Natural killer cell (primary cell): ENCODE measurements around the gene VASP. TPM values are rescaled to one million over a fixed set of nuclear protein-coding genes. Genes with fewer than 3 reads are reported as not detected.

Experiments used
- ATAC-seq, 3 donors: fragments of 150-1000 bp in 2 of 3; fragments of 200-7000 bp in 1 of 3; cut with Tn5 transposase; 1 replicate in 1 of 3; 2 replicates in 2 of 3; pipeline ENCODE4 v1.10.0; 2021; ENCODE audit warnings: mild to moderate bottlenecking in 2 of 3, moderate library complexity in 2 of 3
- DNase-seq, 2 donors: peaks; one replicate each; pipeline versions ENCODE4 v3.0.0 to v3.0.0-alpha.2; 2013 to 2021; ENCODE audit warnings: mixed read lengths in 1 of 2
- H3K27ac ChIP-seq: one replicate; pipeline ENCODE4 v1.5.1; 2013; ENCODE audit warnings: mild to moderate bottlenecking, low read length
- H3K27me3 ChIP-seq: one replicate; pipeline ENCODE4 v1.6.1; 2013; ENCODE audit warnings: low read length; ENCODE audit not compliant: control insufficient read depth, insufficient read depth
- H3K36me3 ChIP-seq: one replicate; pipeline ENCODE4 v1.6.1; 2013; ENCODE audit warnings: low read length; ENCODE audit not compliant: control insufficient read depth, insufficient read depth
- H3K4me1 ChIP-seq: one replicate; pipeline ENCODE4 v1.6.1; 2013; ENCODE audit warnings: low read length; ENCODE audit not compliant: control insufficient read depth, insufficient read depth
- H3K4me3 ChIP-seq: one replicate; pipeline ENCODE4 v1.5.1; 2013; ENCODE audit warnings: low read length
- H3K9me3 ChIP-seq: one replicate; pipeline ENCODE4 v1.6.1; 2013; ENCODE audit warnings: low read length; ENCODE audit not compliant: control insufficient read depth, insufficient read depth
- H3K27ac Mint-ChIP-seq, 2 donors: one replicate each; pipeline ENCODE4 v1.8.0; 2022; ENCODE audit warnings: mild to moderate bottlenecking in 2 of 2, mixed read lengths in 2 of 2, moderate library complexity in 1 of 2
- H3K27me3 Mint-ChIP-seq, 2 donors: one replicate each; pipeline ENCODE4 v1.8.0; 2022; ENCODE audit warnings: low read depth in 2 of 2, mixed read lengths in 2 of 2
- H3K36me3 Mint-ChIP-seq: one replicate; pipeline ENCODE4 v1.8.0; 2022; ENCODE audit warnings: mixed read lengths
- H3K4me1 Mint-ChIP-seq, 2 donors: one replicate each; pipeline ENCODE4 v1.8.0; 2022; ENCODE audit warnings: mixed read lengths in 2 of 2
- H3K4me3 Mint-ChIP-seq: one replicate; pipeline ENCODE4 v1.8.0; 2022; ENCODE audit warnings: mild to moderate bottlenecking, moderate library complexity, mixed read lengths
- H3K9me3 Mint-ChIP-seq, 2 donors: one replicate each; pipeline ENCODE4 v1.8.0; 2022; ENCODE audit warnings: mixed read lengths in 2 of 2
- WGBS: methylation state at CpG from one replicate; pipeline ENCODE4 v1.1.7; 2013; ENCODE audit warnings: missing lambda C conversion rate; ENCODE audit not compliant: insufficient coverage; 5-methylcytosine and 5-hydroxymethylcytosine counted together
- intact Hi-C: fragments of 100-400 bp; cut with micrococcal nuclease; formaldehyde crosslinking; loops from one replicate; pipeline ENCODE4 v1.14.2; 2022
- total RNA-seq, 4 donors: library from RNA; stranded (reverse); fragments of 120-200 nt in 1 of 4; gene quantifications; one replicate each; pipeline versions ENCODE4 v1.2.3 to v1.2.4, GENCODE V29; 2013 to 2022
- TF ChIP-seq, protein P1 (sequence below): fragments of 200-600 bp; IDR thresholded peaks from one replicate; pipeline ENCODE4 v1.8.0; 2022; ENCODE audit warnings: antibody characterized with exemption

The VASP gene
- total RNA-seq, 3 donors from 2014 or later (not counting 1 experiment from before 2014, with no cell fraction given): 192 to 244 (median 237) TPM

DNA sequence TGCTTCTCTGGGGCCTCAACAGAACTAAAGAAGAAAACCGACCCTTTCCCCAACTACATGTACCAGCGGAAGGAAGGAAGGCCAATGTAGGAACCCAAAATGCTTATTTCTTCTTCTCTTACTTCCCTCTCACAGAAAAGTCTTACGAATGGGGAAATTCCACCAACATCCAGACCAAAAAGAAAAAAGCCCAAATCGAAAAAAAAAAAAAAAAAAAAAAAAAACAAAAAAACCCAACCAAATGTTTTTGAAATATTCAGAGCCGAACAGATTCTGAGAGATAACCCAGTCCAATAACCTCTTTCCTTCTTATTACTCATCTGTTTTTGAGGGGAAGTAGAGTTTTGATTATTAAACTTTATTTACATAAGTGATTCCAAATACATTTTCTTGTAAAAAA lies 5.2 kb upstream of the VASP start:
- no peaks in the 10 kb centered on the region for H3K36me3 ChIP-seq
- peaks cover 4% of the 10 kb centered on the region for H3K9me3 ChIP-seq
- no peak overlapping the region for H3K27ac Mint-ChIP-seq
- DNase-seq (no peak), ATAC-seq (no peak)
- H3K4me3 ChIP-seq: no peak overlapping the region
- H3K9me3 Mint-ChIP-seq: no peaks in the 10 kb centered on the region
- no peaks in the 10 kb centered on the region for H3K27me3 ChIP-seq
- H3K4me1 ChIP-seq: peaks cover 41% of the 10 kb centered on the region
- WGBS: 64% methylated on average over 4 of the region's 5 CpGs
- H3K27me3 Mint-ChIP-seq: peaks cover 0 to 6% of the 10 kb centered on the region in 2 donors
- H3K4me1 Mint-ChIP-seq: peaks cover 18 to 42% of the 10 kb centered on the region in 2 donors
- no peak overlapping the region for H3K4me3 Mint-ChIP-seq
- intact Hi-C loops: no loop called here
- TF ChIP-seq, protein P1, sequence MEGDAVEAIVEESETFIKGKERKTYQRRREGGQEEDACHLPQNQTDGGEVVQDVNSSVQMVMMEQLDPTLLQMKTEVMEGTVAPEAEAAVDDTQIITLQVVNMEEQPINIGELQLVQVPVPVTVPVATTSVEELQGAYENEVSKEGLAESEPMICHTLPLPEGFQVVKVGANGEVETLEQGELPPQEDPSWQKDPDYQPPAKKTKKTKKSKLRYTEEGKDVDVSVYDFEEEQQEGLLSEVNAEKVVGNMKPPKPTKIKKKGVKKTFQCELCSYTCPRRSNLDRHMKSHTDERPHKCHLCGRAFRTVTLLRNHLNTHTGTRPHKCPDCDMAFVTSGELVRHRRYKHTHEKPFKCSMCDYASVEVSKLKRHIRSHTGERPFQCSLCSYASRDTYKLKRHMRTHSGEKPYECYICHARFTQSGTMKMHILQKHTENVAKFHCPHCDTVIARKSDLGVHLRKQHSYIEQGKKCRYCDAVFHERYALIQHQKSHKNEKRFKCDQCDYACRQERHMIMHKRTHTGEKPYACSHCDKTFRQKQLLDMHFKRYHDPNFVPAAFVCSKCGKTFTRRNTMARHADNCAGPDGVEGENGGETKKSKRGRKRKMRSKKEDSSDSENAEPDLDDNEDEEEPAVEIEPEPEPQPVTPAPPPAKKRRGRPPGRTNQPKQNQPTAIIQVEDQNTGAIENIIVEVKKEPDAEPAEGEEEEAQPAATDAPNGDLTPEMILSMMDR: no peak
- no peak overlapping the region for H3K27ac ChIP-seq
- H3K36me3 Mint-ChIP-seq: no peaks in the 10 kb centered on the region

DNA sequence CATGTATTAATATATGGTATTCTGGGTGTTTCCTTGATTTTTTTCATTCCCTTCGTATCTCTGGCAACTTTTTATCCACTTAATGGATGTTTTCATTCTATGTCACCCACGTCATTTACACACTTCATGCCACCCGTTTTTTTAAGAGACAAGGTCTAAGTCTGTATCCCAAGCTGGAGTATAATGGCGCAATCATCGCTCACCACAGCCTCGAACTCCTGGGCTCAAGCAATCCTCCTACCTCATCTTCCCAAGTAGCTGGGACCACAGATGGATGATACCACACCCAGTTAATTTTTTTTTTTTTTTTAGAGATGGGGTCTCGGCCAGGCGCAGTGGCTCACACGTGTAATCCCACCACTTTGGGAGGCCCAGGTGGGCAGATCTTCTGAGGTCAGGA lies 3.4 kb upstream of the VASP start:
- H3K27me3 Mint-ChIP-seq: peaks cover 0 to 5% of the 10 kb centered on the region in 2 donors
- no peaks in the 10 kb centered on the region for H3K36me3 ChIP-seq
- peak overlapping the region; percentile 21 for H3K4me3 Mint-ChIP-seq
- no peak overlapping the region for H3K27ac Mint-ChIP-seq
- H3K27ac ChIP-seq: no peak overlapping the region
- H3K4me1 ChIP-seq: peaks cover 28% of the 10 kb centered on the region
- TF ChIP-seq, protein P1: no peak
- intact Hi-C loops: no loop called here
- 91% methylated on average over 9 of the region's 9 CpGs for WGBS
- no peak for ATAC-seq
- no peak overlapping the region for H3K4me3 ChIP-seq
- no peaks in the 10 kb centered on the region for H3K36me3 Mint-ChIP-seq
- H3K4me1 Mint-ChIP-seq: peaks cover 11 to 32% of the 10 kb centered on the region in 2 donors
- H3K9me3 ChIP-seq: peaks cover 4% of the 10 kb centered on the region
- H3K27me3 ChIP-seq: no peaks in the 10 kb centered on the region
- H3K9me3 Mint-ChIP-seq: no peaks in the 10 kb centered on the region
- DNase-seq: no peak

DNA sequence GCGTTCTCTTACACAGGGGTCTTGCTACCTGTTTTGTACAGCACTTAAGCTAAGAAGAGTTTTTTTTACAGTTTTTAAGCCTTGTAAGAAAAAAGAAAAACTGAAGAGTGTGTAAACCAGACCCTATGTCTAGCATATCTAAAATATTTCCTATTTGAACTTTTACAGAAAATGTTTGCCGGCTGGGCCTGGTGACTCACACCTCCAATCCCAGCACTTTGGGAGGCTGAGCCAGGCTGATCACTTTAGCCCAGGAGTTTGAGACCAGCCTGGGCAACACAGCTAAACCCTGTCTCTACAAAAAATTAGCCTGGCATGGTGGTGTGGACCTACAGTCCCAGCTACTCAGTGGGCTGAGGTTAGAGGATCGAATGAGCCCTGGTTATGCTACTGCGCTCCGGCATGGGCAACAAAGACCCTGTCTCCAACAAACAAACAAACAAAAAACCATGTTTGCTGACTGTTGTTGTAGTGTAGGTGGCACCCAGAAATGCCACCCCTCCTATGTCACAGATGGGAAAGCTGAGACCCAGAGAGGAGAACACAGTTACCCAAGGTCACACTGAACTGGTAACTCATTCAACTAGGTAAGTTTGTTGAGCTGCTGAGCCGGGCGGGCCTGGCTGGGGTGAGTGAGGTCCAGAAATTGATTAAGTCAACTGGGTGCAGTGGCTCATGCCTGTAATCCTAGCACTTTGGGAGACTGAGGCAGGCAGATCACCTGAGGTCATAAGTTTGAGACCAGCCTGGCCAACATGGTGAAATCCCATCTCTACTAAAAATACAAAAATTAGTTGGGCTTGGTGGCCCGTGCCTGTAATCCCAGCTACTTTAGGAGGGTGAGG lies 1.9 kb upstream of the VASP start:
- WGBS: 88% methylated on average over 5 of the region's 8 CpGs
- DNase-seq: no peak
- TF ChIP-seq, protein P1: no peak
- H3K27me3 Mint-ChIP-seq: no peaks in the 10 kb centered on the region
- peak overlapping the region; percentile 93 for H3K27ac ChIP-seq
- peak overlapping the region; percentile 81 to 97 for H3K27ac Mint-ChIP-seq
- H3K4me3 Mint-ChIP-seq: peak overlapping the region; percentile 78
- H3K9me3 Mint-ChIP-seq: no peaks in the 10 kb centered on the region
- no peaks in the 10 kb centered on the region for H3K27me3 ChIP-seq
- no peak overlapping the region for H3K4me3 ChIP-seq
- intact Hi-C loops: no loop called here
- H3K9me3 ChIP-seq: no peaks in the 10 kb centered on the region
- peaks cover 17 to 37% of the 10 kb centered on the region in 2 donors for H3K4me1 Mint-ChIP-seq
- no peaks in the 10 kb centered on the region for H3K36me3 ChIP-seq
- no peaks in the 10 kb centered on the region for H3K36me3 Mint-ChIP-seq
- ATAC-seq: no peak
- peaks cover 31% of the 10 kb centered on the region for H3K4me1 ChIP-seq

DNA sequence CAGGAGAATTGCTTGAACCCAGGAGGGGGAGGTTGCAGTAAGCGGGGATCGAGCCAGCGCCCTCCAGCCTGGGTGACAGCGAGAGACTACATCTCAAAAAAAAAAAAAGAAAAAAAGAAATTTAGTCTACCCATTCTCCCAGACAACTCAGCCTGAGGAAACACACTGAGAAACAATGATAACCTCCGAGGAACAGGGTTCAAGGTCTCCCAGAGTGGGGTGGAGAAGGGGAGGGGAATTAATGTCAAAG lies 1.4 kb upstream of the VASP start:
- ATAC-seq (no peak), DNase-seq (no peak)
- Histone ChIP-seq H3K36me3 (no peaks in the 10 kb centered on the region), H3K27me3 (no peaks in the 10 kb centered on the region), H3K27ac (peak overlapping the region; percentile 93), H3K4me1 (peaks cover 36% of the 10 kb centered on the region), H3K4me3 (peak overlapping the region; percentile 98), H3K9me3 (no peaks in the 10 kb centered on the region)
- TF ChIP-seq, protein P1: no peak
- peak overlapping the region; percentile 78 for H3K4me3 Mint-ChIP-seq
- H3K4me1 Mint-ChIP-seq: peaks cover 23 to 40% of the 10 kb centered on the region in 2 donors
- no peaks in the 10 kb centered on the region for H3K36me3 Mint-ChIP-seq
- H3K27me3 Mint-ChIP-seq: no peaks in the 10 kb centered on the region
- intact Hi-C loops: loop anchor here (1.0 kb wide), 1 partner anchor 9 kb away; the partner anchor contains the start of gene RTN2
- peak overlapping the region; percentile 81 to 97 for H3K27ac Mint-ChIP-seq
- no peaks in the 10 kb centered on the region for H3K9me3 Mint-ChIP-seq
- WGBS: 93% methylated on average over 2 of the region's 5 CpGs
